ENCODE measurements around the gene TIMELESS.

- no peak for TF ChIP-seq CTCF (IDR thresholded peaks at IDR 0.05)
- TF ChIP-seq POLR2A (IDR thresholded peaks at IDR 0.05), result no peak
Measured at GRCh38 chr12:56454557-56454956, 5.3 kb upstream of the TIMELESS start, which contains the start of gene MIP.
